ENCODE results near the gene BANF2. TPM values are rescaled to one million over a fixed set of nuclear protein-coding genes. Genes with fewer than 3 reads are reported as not detected.

The BANF2 gene
- total and polyA plus RNA-seq, 2 of the 13 experiments (the other 11 are each of a cell fraction or from before 2014, with no cell fraction given), result 0.35 TPM; not detected in 1

DNA sequence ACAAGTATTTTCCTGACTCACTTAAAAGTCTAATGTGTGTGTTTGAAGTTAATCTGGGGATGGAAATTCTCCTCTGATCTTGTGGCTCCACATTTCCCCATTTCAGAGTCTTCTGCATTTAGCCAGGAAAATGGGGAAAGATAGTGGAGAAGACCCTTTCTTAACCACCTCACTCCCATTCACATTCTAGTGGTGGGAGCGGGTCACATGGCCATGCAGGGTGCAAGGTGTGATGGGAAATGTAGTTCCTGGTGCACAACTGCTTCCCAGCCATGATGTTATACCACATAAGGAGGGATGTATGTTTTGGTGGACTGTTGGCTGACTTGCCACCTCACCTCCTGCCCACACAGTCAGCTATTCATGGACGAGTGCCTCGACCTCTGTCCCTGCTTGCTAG, 61.8 kb downstream of the BANF2 start (continued):
- TF ChIP-seq ZNF501 (CRISPR knock-in tag; IDR thresholded peaks at IDR 0.05) (no peak), RFXAP (CRISPR knock-in tag; IDR thresholded peaks at IDR 0.05; ENCODE audit: borderline replicate concordance) (no peak), HNRNPK (IDR thresholded peaks at IDR 0.05; ENCODE audit: low read depth, low read length, poor library complexity, severe bottlenecking) (no peak), ZNF256 (CRISPR knock-in tag; conservative IDR thresholded peaks at IDR 0.05) (no peak), ZNF616 (CRISPR knock-in tag; IDR thresholded peaks at IDR 0.05; ENCODE audit: low read depth) (no peak), SETDB1 (CRISPR knock-in tag; IDR thresholded peaks at IDR 0.05; ENCODE audit: borderline replicate concordance) (no peak), TOPORS (CRISPR knock-in tag; IDR thresholded peaks at IDR 0.05) (no peak)
- TF ChIP-seq, protein P1, sequence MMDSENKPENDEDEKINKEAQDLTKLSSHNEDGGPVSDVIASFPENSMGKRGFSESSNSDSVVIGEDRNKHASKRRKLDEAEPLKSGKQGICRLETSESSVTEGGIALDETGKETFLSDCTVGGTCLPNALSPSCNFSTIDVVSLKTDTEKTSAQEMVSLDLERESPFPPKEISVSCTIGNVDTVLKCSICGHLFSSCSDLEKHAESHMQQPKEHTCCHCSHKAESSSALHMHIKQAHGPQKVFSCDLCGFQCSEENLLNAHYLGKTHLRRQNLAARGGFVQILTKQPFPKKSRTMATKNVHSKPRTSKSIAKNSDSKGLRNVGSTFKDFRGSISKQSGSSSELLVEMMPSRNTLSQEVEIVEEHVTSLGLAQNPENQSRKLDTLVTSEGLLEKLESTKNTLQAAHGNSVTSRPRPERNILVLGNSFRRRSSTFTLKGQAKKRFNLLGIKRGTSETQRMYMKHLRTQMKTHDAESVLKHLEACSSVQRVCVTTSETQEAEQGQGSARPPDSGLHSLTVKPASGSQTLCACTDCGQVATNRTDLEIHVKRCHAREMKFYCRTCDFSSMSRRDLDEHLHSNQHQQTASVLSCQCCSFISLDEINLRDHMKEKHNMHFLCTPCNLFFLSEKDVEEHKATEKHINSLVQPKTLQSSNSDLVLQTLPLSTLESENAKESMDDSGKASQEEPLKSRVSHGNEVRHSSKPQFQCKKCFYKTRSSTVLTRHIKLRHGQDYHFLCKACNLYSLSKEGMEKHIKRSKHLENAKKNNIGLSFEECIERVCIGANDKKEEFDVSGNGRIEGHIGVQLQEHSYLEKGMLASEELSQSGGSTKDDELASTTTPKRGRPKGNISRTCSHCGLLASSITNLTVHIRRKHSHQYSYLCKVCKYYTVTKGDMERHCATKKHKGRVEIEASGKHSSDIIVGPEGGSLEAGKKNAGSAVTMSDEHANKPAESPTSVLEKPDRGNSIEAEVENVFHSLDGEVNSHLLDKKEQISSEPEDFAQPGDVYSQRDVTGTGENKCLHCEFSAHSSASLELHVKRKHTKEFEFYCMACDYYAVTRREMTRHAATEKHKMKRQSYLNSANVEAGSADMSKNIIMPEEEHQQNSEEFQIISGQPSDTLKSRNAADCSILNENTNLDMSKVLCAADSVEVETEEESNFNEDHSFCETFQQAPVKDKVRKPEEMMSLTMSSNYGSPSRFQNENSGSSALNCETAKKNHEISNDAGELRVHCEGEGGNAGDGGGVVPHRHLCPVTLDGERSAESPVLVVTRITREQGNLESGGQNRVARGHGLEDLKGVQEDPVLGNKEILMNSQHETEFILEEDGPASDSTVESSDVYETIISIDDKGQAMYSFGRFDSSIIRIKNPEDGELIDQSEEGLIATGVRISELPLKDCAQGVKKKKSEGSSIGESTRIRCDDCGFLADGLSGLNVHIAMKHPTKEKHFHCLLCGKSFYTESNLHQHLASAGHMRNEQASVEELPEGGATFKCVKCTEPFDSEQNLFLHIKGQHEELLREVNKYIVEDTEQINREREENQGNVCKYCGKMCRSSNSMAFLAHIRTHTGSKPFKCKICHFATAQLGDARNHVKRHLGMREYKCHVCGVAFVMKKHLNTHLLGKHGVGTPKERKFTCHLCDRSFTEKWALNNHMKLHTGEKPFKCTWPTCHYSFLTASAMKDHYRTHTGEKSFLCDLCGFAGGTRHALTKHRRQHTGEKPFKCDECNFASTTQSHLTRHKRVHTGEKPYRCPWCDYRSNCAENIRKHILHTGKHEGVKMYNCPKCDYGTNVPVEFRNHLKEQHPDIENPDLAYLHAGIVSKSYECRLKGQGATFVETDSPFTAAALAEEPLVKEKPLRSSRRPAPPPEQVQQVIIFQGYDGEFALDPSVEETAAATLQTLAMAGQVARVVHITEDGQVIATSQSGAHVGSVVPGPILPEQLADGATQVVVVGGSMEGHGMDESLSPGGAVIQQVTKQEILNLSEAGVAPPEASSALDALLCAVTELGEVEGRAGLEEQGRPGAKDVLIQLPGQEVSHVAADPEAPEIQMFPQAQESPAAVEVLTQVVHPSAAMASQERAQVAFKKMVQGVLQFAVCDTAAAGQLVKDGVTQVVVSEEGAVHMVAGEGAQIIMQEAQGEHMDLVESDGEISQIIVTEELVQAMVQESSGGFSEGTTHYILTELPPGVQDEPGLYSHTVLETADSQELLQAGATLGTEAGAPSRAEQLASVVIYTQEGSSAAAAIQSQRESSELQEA (CRISPR knock-in tag; IDR thresholded peaks at IDR 0.05; ENCODE audit: not compliant biosample characterization), result no peak
- TF ChIP-seq, protein P2, sequence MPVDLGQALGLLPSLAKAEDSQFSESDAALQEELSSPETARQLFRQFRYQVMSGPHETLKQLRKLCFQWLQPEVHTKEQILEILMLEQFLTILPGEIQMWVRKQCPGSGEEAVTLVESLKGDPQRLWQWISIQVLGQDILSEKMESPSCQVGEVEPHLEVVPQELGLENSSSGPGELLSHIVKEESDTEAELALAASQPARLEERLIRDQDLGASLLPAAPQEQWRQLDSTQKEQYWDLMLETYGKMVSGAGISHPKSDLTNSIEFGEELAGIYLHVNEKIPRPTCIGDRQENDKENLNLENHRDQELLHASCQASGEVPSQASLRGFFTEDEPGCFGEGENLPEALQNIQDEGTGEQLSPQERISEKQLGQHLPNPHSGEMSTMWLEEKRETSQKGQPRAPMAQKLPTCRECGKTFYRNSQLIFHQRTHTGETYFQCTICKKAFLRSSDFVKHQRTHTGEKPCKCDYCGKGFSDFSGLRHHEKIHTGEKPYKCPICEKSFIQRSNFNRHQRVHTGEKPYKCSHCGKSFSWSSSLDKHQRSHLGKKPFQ (CRISPR knock-in tag; IDR thresholded peaks at IDR 0.05; ENCODE audit: insufficient replicate concordance), result no peak
- TF ChIP-seq, protein P3, sequence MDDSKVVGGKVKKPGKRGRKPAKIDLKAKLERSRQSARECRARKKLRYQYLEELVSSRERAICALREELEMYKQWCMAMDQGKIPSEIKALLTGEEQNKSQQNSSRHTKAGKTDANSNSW (CRISPR knock-in tag; IDR thresholded peaks at IDR 0.05; ENCODE audit: borderline replicate concordance), result no peak
- TF ChIP-seq, protein P4, sequence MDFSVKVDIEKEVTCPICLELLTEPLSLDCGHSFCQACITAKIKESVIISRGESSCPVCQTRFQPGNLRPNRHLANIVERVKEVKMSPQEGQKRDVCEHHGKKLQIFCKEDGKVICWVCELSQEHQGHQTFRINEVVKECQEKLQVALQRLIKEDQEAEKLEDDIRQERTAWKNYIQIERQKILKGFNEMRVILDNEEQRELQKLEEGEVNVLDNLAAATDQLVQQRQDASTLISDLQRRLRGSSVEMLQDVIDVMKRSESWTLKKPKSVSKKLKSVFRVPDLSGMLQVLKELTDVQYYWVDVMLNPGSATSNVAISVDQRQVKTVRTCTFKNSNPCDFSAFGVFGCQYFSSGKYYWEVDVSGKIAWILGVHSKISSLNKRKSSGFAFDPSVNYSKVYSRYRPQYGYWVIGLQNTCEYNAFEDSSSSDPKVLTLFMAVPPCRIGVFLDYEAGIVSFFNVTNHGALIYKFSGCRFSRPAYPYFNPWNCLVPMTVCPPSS (IDR thresholded peaks at IDR 0.05), result no peak
- TF ChIP-seq, protein P5, sequence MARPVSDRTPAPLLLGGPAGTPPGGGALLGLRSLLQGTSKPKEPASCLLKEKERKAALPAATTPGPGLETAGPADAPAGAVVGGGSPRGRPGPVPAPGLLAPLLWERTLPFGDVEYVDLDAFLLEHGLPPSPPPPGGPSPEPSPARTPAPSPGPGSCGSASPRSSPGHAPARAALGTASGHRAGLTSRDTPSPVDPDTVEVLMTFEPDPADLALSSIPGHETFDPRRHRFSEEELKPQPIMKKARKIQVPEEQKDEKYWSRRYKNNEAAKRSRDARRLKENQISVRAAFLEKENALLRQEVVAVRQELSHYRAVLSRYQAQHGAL (CRISPR knock-in tag; IDR thresholded peaks at IDR 0.05; ENCODE audit: not compliant biosample characterization), result no peak
- TF ChIP-seq, protein P6, sequence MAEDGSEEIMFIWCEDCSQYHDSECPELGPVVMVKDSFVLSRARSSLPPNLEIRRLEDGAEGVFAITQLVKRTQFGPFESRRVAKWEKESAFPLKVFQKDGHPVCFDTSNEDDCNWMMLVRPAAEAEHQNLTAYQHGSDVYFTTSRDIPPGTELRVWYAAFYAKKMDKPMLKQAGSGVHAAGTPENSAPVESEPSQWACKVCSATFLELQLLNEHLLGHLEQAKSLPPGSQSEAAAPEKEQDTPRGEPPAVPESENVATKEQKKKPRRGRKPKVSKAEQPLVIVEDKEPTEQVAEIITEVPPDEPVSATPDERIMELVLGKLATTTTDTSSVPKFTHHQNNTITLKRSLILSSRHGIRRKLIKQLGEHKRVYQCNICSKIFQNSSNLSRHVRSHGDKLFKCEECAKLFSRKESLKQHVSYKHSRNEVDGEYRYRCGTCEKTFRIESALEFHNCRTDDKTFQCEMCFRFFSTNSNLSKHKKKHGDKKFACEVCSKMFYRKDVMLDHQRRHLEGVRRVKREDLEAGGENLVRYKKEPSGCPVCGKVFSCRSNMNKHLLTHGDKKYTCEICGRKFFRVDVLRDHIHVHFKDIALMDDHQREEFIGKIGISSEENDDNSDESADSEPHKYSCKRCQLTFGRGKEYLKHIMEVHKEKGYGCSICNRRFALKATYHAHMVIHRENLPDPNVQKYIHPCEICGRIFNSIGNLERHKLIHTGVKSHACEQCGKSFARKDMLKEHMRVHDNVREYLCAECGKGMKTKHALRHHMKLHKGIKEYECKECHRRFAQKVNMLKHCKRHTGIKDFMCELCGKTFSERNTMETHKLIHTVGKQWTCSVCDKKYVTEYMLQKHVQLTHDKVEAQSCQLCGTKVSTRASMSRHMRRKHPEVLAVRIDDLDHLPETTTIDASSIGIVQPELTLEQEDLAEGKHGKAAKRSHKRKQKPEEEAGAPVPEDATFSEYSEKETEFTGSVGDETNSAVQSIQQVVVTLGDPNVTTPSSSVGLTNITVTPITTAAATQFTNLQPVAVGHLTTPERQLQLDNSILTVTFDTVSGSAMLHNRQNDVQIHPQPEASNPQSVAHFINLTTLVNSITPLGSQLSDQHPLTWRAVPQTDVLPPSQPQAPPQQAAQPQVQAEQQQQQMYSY (CRISPR knock-in tag; IDR thresholded peaks at IDR 0.05), result no peak

Measured in HepG2 (cell line).